ENCODE results near the gene AP3S2.

DNA sequence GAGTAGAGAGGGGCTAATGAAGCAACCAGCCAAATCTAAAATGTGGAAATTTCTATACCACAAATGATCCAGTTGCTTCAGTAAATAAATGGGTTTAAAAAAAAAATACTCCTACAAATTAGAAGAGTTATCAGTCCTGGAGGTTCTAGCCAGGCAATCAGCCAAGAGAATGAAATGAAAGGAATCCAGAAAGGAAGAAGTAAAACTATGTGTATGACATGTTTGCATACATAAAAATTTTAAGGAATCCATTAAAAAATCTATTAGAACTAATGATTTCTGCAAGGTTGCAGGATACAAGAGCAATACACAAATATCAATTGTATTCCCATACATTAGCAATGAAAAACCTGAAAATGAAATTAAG is 108.0 kb downstream of the AP3S2 start:
- no peak for TF ChIP-seq CTCF (IDR thresholded peaks at IDR 0.05)
- TF ChIP-seq EP300 (IDR thresholded peaks at IDR 0.05; ENCODE audit: low read depth), result no peak
- TF ChIP-seq POLR2A (IDR thresholded peaks at IDR 0.05), result no peak

Measured in transverse colon (tissue), 3 donors.